22Rv1 (cell line): ENCODE results near the gene TMEM45B.
A peak's percentile ranks its signal among the peaks of the same experiment; 100 is the strongest.
"Not testable (repeated sequence)": the region's sequence is repeated elsewhere in the genome, so short reads cannot be mapped to it uniquely, and the experiment has no call there.

Experiments used
- ZFX ChIP-seq: fragments of 450-650 bp; IDR thresholded peaks from 2 replicates; pipeline ENCODE4 v1.6.1; 2017; ENCODE audit warnings: antibody characterized with exemption, borderline replicate concordance
- TF ChIP-seq, protein P1 (sequence below): fragments of 450-650 bp; IDR thresholded peaks from 2 replicates; pipeline ENCODE4 v1.5.1; 2017; ENCODE audit warnings: mild to moderate bottlenecking

DNA sequence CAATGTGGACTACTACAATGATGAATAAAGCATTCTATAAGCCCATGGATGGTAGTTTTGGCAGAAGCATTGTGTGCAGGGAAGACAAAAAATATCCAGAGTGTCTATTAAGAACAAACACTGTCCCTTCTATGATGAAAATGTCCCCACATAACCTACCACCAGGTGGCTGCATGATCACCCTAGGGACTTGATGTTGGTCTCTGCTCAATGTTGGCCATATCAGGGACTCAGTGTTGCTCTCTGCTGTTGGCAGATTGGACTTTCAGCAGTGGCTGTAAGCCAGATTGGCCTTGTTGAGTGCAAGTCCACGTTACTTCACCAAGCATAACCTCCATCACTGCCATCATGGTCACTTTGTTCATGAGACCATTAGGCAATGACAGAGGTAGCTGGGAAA is 44.2 kb upstream of the TMEM45B start:
- TF ChIP-seq, protein P1, sequence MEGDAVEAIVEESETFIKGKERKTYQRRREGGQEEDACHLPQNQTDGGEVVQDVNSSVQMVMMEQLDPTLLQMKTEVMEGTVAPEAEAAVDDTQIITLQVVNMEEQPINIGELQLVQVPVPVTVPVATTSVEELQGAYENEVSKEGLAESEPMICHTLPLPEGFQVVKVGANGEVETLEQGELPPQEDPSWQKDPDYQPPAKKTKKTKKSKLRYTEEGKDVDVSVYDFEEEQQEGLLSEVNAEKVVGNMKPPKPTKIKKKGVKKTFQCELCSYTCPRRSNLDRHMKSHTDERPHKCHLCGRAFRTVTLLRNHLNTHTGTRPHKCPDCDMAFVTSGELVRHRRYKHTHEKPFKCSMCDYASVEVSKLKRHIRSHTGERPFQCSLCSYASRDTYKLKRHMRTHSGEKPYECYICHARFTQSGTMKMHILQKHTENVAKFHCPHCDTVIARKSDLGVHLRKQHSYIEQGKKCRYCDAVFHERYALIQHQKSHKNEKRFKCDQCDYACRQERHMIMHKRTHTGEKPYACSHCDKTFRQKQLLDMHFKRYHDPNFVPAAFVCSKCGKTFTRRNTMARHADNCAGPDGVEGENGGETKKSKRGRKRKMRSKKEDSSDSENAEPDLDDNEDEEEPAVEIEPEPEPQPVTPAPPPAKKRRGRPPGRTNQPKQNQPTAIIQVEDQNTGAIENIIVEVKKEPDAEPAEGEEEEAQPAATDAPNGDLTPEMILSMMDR = peak; percentile 12; the same call in 1 of the 2 replicates
- not testable (repeated sequence) for TF ChIP-seq ZFX
